Esophagus muscularis mucosa (tissue), 4 donors: ENCODE data around the gene POLQ. TPM values are rescaled to one million over a fixed set of nuclear protein-coding genes. Genes with fewer than 3 reads are reported as not detected.

Source experiments
- DNase-seq: peaks from one replicate; pipeline ENCODE4 v3.0.0-alpha.2; 2017; ENCODE audit errors: extremely low spot score
- H3K27ac ChIP-seq, 4 donors: fragments of 200-600 bp; sonication (generic); replicated peaks in 1 of 4; 1 replicate in 3 of 4; 2 replicates in 1 of 4; pipeline ENCODE4 v1.5.1; 2016 to 2019; ENCODE audit warnings: mild to moderate bottlenecking in 1 of 4
- H3K27me3 ChIP-seq, 4 donors: fragments of 200-600 bp; sonication (generic); one replicate each; pipeline versions ENCODE4 v1.5.1 to v1.6.0; 2016 to 2019
- H3K36me3 ChIP-seq, 4 donors: fragments of 200-600 bp; sonication (generic); one replicate each; pipeline ENCODE4 v1.5.1; 2016 to 2019
- H3K4me1 ChIP-seq, 4 donors: fragments of 200-600 bp; sonication (generic); one replicate each; pipeline ENCODE4 v1.5.1; 2016 to 2019
- H3K4me3 ChIP-seq, 4 donors: fragments of 200-600 bp; sonication (generic); 1 replicate in 2 of 4; 2 replicates in 2 of 4; pipeline ENCODE4 v1.5.1; 2016 to 2019; ENCODE audit warnings: mild to moderate bottlenecking in 4 of 4, moderate library complexity in 1 of 4
- H3K9me3 ChIP-seq, 4 donors: fragments of 200-600 bp; sonication (generic); 1 replicate in 3 of 4; 2 replicates in 1 of 4; pipeline ENCODE4 v1.5.1; 2016 to 2019
- EP300 ChIP-seq: sonication (generic); formaldehyde crosslinking; IDR thresholded peaks from one replicate; pipeline ENCODE4 v1.6.1; 2017; ENCODE audit warnings: antibody characterized with exemption
- POLR2A ChIP-seq: fragments of 450-650 bp; IDR thresholded peaks from one replicate; pipeline ENCODE4 v1.6.1; 2017; ENCODE audit warnings: antibody characterized with exemption, moderate library complexity, mild to moderate bottlenecking, low read depth
- POLR2AphosphoS5 ChIP-seq, 2 donors: sonication (generic); formaldehyde crosslinking; IDR thresholded peaks; one replicate each; pipeline ENCODE4 v1.6.1; 2017; ENCODE audit warnings: antibody characterized with exemption in 2 of 2
- WGBS: methylation state at CpG from one replicate; pipeline ENCODE4 v1.1.5; 2018; 5-methylcytosine and 5-hydroxymethylcytosine counted together
- intact Hi-C: fragments of 100-400 bp; cut with DNase I; formaldehyde crosslinking; loops from one replicate; pipeline ENCODE4 v1.15.1; 2023
- total RNA-seq, 4 donors: library from RNA; depleted of rRNA; stranded (reverse); fragments of >200 nt; gene quantifications; one replicate each; pipeline versions ENCODE4 v1.1.0 to v1.2.1, GENCODE V29; 2016
- TF ChIP-seq, protein P1 (sequence below), 3 experiments: fragments of 200-600 bp in 2 of 3; fragments of 450-650 bp in 1 of 3; sonication (generic) in 2 of 3; IDR thresholded peaks; one replicate each; pipeline ENCODE4 v1.5.1; 2017 to 2019; ENCODE audit warnings: antibody characterized with exemption in 3 of 3, mild to moderate bottlenecking in 2 of 3, moderate library complexity in 1 of 3

Gene POLQ
- total RNA-seq, 4 donors from 2014 or later = under 0.01 to 0.40 (median 0.15) TPM

DNA sequence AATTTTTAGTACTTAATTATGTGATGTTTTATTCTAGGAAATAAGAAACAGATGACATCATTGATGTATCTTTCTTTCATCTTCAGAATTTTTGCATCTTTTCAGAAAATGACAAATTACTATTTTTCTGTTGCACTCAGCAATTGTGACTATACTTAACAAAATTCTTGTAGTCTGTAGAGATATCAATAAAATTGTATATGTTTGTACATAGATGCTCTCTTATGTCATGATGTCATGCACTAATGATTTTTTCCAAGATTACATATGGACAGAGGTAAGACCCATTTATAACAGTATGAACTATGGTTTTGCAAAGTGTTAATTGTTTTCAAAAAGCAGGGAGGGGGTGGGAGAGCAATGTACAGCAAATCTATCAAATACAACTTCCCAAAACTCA, 121.2 kb downstream of the POLQ start:
- H3K4me1 ChIP-seq = no peaks in the 10 kb centered on the region
- no peaks in the 10 kb centered on the region for H3K9me3 ChIP-seq
- H3K27ac ChIP-seq = no peak overlapping the region
- H3K36me3 ChIP-seq = no peaks in the 10 kb centered on the region
- no peaks in the 10 kb centered on the region for H3K27me3 ChIP-seq
- intact Hi-C loops = no loop called here
- H3K4me3 ChIP-seq = no peak overlapping the region
- DNase-seq = no peak
- TF ChIP-seq EP300 (no peak), POLR2AphosphoS5 (IDR thresholded peaks at IDR 0.05) (no peak), POLR2A (no peak)
- TF ChIP-seq, protein P1, sequence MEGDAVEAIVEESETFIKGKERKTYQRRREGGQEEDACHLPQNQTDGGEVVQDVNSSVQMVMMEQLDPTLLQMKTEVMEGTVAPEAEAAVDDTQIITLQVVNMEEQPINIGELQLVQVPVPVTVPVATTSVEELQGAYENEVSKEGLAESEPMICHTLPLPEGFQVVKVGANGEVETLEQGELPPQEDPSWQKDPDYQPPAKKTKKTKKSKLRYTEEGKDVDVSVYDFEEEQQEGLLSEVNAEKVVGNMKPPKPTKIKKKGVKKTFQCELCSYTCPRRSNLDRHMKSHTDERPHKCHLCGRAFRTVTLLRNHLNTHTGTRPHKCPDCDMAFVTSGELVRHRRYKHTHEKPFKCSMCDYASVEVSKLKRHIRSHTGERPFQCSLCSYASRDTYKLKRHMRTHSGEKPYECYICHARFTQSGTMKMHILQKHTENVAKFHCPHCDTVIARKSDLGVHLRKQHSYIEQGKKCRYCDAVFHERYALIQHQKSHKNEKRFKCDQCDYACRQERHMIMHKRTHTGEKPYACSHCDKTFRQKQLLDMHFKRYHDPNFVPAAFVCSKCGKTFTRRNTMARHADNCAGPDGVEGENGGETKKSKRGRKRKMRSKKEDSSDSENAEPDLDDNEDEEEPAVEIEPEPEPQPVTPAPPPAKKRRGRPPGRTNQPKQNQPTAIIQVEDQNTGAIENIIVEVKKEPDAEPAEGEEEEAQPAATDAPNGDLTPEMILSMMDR (IDR thresholded peaks at IDR 0.05) = no peak

DNA sequence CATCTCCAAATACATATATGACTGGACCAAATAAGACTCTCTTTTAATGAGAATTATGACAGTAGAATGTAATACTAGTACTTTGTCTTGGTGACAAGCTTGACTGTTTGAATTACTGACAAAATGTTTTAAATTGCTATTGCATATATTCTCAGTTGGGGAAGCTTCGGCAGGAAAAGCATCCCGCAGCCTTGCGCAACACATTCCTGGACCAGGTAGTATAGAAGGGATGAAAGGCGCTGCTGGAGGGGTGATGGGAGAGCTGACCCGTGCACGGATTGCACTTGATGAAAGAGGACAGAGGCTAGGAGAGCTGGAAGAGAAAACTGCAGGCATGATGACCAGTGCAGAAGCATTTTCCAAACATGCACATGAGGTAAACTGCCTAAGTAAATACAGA, 127.6 kb downstream of the POLQ start:
- DNase-seq = no peak
- TF ChIP-seq POLR2AphosphoS5 (IDR thresholded peaks at IDR 0.05) = no peak
- H3K9me3 ChIP-seq = no peaks in the 10 kb centered on the region
- WGBS = 87% methylated on average over 6 of the region's 6 CpGs
- H3K4me3 ChIP-seq = no peak overlapping the region
- no peaks in the 10 kb centered on the region for H3K27me3 ChIP-seq
- no peaks in the 10 kb centered on the region for H3K4me1 ChIP-seq
- intact Hi-C loops = no loop called here
- H3K36me3 ChIP-seq = no peaks in the 10 kb centered on the region
- H3K27ac ChIP-seq = no peak overlapping the region

DNA sequence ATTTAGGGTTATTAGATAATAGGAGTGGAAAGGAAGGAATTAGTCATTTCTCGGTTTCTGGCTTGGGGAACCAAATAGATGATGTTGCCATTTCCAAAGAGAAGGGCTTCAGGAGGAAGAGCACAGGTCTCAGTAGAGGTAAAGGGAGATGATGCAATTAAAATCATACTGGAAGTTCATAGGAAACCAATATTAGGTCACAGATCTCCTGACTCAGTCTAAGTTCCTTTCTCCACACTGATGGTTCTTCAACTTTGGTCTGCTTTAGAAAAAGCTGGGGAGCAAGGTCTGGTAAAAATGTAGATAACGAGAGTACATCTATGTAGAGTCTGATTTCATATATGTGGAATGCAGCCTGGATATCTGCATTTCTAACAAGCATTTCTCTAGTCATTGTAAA, 130.9 kb downstream of the POLQ start:
- no peaks in the 10 kb centered on the region for H3K36me3 ChIP-seq
- no peak for DNase-seq
- TF ChIP-seq POLR2AphosphoS5 (IDR thresholded peaks at IDR 0.05) (no peak), POLR2A (no peak), EP300 (no peak)
- TF ChIP-seq, protein P1 (IDR thresholded peaks at IDR 0.05) = no peak
- no peaks in the 10 kb centered on the region for H3K4me1 ChIP-seq
- no peak overlapping the region for H3K4me3 ChIP-seq
- intact Hi-C loops = no loop called here
- H3K9me3 ChIP-seq = no peaks in the 10 kb centered on the region
- H3K27ac ChIP-seq = no peak overlapping the region
- WGBS = 84% methylated on average over 2 of the region's 2 CpGs
- no peaks in the 10 kb centered on the region for H3K27me3 ChIP-seq

DNA sequence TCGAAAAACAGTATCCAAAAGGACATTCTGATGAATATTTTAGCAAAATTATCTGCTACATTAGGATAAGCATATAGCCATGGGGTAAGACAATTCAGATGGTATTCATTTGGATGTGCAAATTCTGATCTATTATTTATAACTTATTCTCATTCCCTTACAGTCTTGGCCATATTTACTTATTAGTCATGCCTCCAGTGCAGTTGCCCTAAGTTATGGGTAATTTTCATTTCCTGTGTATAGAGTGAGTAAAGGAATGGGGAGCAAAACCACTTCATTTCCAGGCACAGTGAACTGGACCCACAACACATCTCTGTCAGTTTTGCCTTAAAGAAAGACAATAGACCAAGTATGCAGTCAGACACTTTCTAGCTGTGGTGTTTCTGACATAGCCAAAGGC, 134.3 kb downstream of the POLQ start:
- no peak for DNase-seq
- no peaks in the 10 kb centered on the region for H3K9me3 ChIP-seq
- TF ChIP-seq EP300 = no peak
- no peak for TF ChIP-seq POLR2AphosphoS5 (IDR thresholded peaks at IDR 0.05)
- no peak for TF ChIP-seq POLR2A
- TF ChIP-seq, protein P1 (IDR thresholded peaks at IDR 0.05) = no peak
- H3K27ac ChIP-seq = no peak overlapping the region
- no peaks in the 10 kb centered on the region for H3K36me3 ChIP-seq
- no peak overlapping the region for H3K4me3 ChIP-seq
- H3K4me1 ChIP-seq = no peaks in the 10 kb centered on the region
- WGBS = 86% methylated on average over 1 of the region's 1 CpG
- no peaks in the 10 kb centered on the region for H3K27me3 ChIP-seq
- intact Hi-C loops = no loop called here

DNA sequence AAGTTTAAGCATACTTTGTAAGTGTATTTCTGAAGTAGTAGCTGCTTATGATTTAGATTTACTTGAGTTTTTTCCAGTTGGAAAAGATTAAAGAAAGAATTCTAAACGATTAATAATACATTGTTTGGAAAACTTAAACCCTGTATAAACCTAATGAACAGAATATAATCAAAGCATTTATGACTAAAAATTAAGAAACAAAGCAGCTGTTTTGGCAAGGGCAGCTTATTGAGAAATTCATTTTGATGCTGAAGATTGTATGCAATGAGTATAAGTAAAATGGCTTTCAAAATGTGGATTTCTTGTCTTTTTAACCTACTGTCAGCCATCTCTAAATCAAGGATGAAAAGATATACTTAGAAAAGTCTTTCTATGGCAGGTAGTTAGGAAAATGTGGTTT, 140.2 kb downstream of the POLQ start:
- no peaks in the 10 kb centered on the region for H3K9me3 ChIP-seq
- no peaks in the 10 kb centered on the region for H3K27me3 ChIP-seq
- H3K4me1 ChIP-seq = no peaks in the 10 kb centered on the region
- H3K36me3 ChIP-seq = no peaks in the 10 kb centered on the region
- H3K4me3 ChIP-seq = no peak overlapping the region
- 58% methylated on average over 1 of the region's 1 CpG for WGBS
- intact Hi-C loops = no loop called here
- H3K27ac ChIP-seq = no peak overlapping the region
- TF ChIP-seq POLR2A = no peak
- no peak for TF ChIP-seq POLR2AphosphoS5 (IDR thresholded peaks at IDR 0.05)
- TF ChIP-seq, protein P1 (IDR thresholded peaks at IDR 0.05) = no peak
- no peak for DNase-seq
